Middle frontal gyrus (tissue), 1 donor: ENCODE data around the gene INF2.
A peak's percentile ranks its signal among the peaks of the same experiment; 100 is the strongest.
"Not testable (repeated sequence)": the region's sequence is repeated elsewhere in the genome, so short reads cannot be mapped to it uniquely, and the experiment has no call there.

Experiments used
- DNase-seq: peaks from one replicate; pipeline ENCODE4 v3.0.0-alpha.2; 2015; ENCODE audit warnings: low spot score; ENCODE audit errors: extremely low spot score

The INF2 gene

DNA sequence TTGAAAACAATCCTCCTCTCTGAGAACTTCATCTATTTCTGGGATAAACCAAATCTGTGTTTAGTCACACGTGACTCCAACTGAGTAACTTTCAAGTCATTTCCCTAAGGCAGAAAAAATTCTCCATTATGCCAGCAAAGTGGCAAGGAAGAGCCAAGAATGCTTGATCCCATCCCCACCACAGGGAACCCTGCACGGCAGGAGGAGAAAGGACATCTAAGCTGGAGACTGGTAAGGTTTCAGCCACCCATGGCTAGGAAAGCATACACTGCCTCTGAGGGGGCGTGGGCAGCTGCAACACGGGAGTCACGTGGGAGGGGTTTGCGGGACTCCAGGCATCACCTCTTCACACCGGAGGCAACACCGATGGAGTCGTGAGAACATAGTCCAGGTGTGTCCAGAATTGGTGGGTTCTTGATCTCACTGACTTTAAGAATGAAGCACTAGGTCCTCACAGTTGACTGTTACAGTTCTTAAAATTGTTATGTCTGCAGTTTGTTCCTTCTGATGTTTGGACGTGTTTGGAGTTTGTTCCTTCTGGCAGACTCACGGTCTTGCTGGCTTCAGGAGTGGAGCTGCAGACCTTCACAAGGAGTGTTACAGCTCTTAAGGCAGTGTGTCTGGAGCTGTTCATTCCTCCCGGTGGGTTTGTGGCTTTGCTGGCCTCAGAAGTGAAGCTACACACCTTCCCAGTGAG, 60.8 kb downstream of the INF2 start:
- no peak for DNase-seq

GRCh38 chr14:104750753-104751057, 61.3 kb downstream of the INF2 start:
- DNase-seq, result not testable (repeated sequence)

DNA sequence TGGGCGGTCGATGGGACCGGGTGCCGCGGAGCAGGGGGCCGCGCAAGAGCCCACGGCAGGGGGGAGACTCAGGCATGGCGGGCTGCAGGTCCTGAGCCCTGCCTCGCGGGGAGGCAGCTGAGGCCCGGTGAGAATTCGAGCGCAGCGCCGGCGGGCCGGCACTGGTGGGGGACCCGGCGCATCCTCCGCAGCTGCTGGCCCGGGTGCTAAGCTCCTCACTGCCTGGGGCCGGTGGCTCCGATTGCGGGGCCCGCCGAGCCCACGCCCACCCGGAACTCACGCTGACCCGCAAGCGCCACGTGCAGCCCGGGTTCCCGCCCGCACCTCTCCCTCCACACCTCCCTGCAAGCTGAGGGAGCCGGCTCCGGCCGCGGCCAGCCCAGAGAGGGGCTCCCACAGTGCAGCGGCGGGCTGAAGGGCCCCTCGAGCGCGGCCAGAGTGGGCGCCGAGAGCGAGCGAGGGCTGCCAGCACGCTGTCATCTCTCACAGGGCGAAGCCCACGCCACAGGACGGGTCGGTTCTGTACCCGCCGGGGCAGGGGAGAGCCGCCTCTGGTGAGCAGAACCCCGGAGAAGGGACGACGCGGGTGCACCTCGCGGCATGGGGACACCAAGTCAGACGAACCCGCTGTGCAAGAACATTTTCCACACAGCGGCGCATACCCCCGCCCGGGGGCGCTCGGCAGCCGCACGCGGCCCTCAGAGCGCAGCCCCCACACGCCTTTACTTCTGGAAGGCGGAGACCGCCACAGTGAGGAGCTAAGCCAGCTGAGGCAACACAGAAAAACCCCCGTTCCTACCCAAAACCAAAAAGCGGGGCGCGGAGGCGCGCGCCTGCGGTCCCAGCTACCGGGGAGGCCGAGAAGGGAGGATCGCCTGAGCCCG, 62.4 kb downstream of the INF2 start:
- DNase-seq, result no peak

DNA sequence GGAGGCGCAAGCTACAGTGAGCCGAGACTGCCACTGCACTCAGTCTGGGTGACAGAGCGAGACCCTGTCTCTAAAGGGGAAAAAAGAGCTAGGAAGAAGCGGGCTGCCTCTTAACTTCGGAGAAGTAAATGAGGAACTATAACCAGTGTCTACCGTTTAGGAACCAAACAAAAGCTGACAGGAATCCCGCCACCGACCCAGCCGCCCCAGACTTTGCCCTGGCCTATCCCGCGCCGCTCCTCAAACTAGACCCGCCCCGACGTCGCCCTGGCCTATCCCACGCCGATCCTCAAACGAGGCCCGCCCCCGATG, 63.0 kb downstream of the INF2 start:
- no peak for DNase-seq

DNA sequence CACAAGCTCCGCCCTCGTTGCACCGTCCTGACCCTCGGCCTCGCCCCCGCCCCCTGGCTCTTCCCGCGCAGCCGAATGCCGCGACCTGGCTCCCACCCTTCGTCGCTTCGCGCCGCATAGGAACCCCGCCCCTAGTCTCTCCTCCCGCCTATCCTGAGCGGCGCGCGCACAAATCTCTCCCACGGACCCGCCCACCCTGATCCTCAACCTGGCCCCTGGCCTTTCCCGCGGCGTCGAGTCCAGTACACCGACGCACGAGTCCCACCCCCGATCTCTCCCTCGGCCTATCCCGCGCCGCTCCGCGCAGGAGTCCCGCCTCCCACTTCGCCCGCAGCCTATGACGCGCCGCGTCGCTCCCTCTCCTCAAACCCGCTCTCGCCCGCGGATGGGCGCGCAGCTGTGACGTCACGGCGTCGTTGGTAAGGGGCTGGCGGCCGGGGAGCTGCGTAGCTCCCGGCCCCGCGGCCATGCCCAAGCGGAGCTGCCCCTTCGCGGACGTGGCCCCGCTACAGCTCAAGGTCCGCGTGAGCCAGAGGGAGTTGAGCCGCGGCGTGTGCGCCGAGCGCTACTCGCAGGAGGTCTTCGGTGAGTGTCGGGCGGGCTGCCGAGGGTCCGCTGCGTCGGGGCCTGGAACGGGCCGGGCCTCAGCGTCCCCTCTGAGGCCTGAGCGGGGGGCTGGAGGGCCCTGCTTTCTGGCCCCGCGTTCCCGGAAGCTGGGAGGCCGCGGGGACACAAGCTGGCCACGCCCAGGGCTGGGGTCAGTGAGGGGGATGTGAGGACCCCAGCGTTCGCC, 63.5 kb downstream of the INF2 start, which contains the start of gene SIVA1:
SIVA1 (plus strand) TSS at position 413 of the 793 bp plus-strand sequence; CDS start at position 468, 55 bp downstream.
- peak; percentile 98 for DNase-seq

DNA sequence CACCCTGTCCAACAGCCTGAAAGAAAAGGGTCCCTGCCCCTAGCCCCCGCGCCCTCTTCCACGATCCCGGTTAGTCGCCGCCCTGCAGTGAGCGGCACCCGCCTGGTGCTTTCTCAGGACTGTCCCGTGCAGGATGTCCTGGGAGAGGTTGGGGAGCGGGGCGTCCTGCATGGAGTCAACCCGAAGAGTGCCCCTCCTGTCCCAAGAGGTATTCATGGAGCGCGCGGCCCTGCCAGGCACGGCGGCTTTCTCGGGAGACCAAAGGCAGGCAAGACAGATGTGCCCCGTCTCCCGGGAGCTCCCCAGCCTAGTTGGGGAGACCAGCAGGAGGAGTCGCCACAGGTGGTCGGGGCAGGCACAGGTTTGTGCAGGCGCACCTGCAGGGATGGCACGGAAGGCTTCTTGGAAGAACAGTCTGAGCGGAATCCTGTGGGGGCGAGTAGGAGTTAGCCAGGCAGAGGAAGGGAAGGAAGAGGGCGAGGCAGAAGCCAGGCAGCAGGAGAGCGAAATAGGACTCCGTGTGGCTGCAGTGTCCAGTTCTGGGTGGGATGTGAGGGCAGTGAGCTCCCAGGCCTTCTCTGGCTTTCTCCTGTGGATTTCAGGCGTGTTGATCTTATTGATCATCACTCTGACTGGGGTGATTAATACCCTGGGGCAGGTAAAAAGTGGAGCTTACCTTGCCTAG, 64.3 kb downstream of the INF2 start:
- no peak for DNase-seq

GRCh38 chr14:104754213-104754851, 64.9 kb downstream of the INF2 start:
- no peak for DNase-seq

DNA sequence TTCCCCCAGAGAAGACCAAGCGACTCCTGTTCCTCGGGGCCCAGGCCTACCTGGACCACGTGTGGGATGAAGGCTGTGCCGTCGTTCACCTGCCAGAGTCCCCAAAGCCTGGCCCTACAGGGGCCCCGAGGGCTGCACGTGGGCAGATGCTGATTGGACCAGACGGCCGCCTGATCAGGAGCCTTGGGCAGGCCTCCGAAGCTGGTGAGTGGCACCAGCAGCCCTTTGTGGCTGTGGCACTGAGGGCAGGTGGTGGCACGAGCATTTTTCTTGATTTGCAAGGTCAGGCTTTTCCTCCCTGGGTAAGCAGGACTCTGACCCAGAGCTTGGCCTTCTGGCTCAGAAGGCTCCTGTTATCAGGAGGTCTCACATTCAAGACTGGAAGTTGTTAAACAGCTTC, 66.2 kb downstream of the INF2 start:
- DNase-seq, result no peak

DNA sequence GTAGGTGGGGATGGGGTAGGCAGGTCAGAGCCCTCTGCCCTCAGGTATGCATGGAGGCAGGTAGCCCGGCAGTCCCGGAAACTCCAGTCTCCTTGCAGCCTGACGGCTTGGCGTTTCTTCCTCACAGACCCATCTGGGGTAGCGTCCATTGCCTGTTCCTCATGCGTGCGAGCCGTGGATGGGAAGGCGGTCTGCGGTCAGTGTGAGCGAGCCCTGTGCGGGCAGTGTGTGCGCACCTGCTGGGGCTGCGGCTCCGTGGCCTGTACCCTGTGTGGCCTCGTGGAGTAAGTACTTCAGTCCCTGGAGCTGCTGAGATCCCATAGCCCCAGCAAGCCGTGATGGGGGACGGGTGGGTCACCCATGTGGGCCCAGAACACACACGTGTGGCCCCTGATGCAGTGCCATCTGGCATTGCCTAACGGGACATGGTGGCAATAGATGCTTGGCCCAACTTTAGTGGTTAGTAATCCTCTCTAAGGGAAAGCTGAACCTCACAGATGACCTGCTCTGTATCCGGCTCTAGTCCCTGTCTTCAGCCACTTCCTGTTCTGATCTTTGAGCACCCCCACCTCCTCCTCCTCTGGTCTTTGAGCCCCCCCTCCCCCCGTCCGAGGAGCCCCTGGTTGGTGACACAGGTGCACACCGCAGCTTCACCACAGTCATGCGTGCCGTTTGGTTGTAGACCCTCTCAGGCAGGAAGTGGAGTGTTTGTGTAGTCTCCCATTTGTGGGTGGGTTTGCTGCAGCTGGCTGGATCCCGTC, 67.2 kb downstream of the INF2 start:
- DNase-seq, result no peak

DNA sequence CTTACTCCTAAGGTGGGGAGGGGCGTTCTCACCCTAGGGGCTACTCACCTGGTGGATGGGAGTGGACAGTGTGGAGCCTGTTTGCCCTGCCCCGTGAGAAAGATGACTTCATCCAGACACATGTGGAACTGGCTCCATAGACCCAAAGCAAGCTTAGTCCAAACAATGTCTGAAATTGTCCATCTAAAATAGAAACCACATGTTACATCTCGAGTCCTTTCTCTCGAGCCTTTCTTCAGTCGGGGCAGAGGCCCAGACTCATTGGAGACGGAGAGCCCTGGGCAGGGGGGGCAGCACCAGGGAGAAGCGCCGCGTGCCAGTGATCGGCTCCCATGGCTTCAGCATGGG, 67.8 kb downstream of the INF2 start:
- DNase-seq, result no peak

- DNase-seq, result no peak
Measured at GRCh38 chr14:104757681-104758392, 68.4 kb downstream of the INF2 start.

- DNase-seq, result no peak
Measured at GRCh38 chr14:104758981-104759969, 69.9 kb downstream of the INF2 start.

GRCh38 chr14:104765517-104765916, 76.1 kb downstream of the INF2 start:
- no peak for DNase-seq

GRCh38 chr14:104766256-104766862, 76.9 kb downstream of the INF2 start:
- DNase-seq, result no peak

- no peak for DNase-seq
Measured at GRCh38 chr14:104766863-104767633, 77.6 kb downstream of the INF2 start.

- DNase-seq, result no peak
Measured at GRCh38 chr14:104767634-104767918, 78.2 kb downstream of the INF2 start.
